HCT116 (cell line): ENCODE data around the gene GMDS. TPM values are rescaled to one million over a fixed set of nuclear protein-coding genes. Genes with fewer than 3 reads are reported as not detected.

ENCODE experiments used
- ATAC-seq: fragments of 200-7000 bp; cut with Tn5 transposase; 2 replicates; pipeline ENCODE4 v1.9.1; 2020; ENCODE audit warnings: mild to moderate bottlenecking, moderate library complexity
- BruUV-seq: library from RNA; stranded (reverse); fragments of 400-500 nt; replicated peaks from 2 replicates; lab custom pipeline; 2021; lab: Mats Ljungman, UMichigan
- CTCF ChIA-PET: fragments of 300-600 bp; sonication (Branson Sonifier 250); formaldehyde crosslinking; loops from one replicate; lab custom pipeline; 2021; ENCODE audit warnings: antibody characterized with exemption; lab: Charles Lee
- POLR2A ChIA-PET: fragments of 300-600, 350-600 bp; sonication (Branson Sonifier 250); formaldehyde crosslinking; loops from one replicate; lab custom pipeline; 2021; ENCODE audit warnings: antibody characterized with exemption; lab: Charles Lee
- RAD21 ChIA-PET, 2 experiments: fragments of 300-600 bp; sonication (Branson Sonifier 250); formaldehyde crosslinking; loops; one replicate each; lab custom pipeline; 2023; ENCODE audit warnings: low total read pairs in 2 of 2; ENCODE audit not compliant: uncharacterized antibody in 2 of 2, unreplicated experiment in 2 of 2, low non-redundant PET in 1 of 2; lab: Charles Lee
- DNase-seq: peaks from one replicate; pipeline ENCODE4 v3.0.0-alpha.2; 2010; ENCODE audit warnings: low read depth, low spot score
- H2AFZ ChIP-seq: fragments of 200-600 bp; shearing (Covaris generic), sonication (generic); 2 replicates; pipeline ENCODE4 v1.6.1; 2017; ENCODE audit warnings: low read depth, mixed run types, mixed read lengths, antibody characterized with exemption, low read length; ENCODE audit not compliant: poor library complexity, severe bottlenecking
- H3K27ac ChIP-seq: 2 replicates; pipeline ENCODE4 v1.5.1; 2012; ENCODE audit warnings: low read depth, low read length
- H3K27me3 ChIP-seq: fragments of 200-600 bp; sonication (generic); 2 replicates; pipeline ENCODE4 v1.6.1; 2016; ENCODE audit warnings: mixed run types, low read length, mixed read lengths; ENCODE audit not compliant: insufficient read depth
- H3K36me3 ChIP-seq, 2 experiments: fragments of 200-500 bp in 1 of 2; fragments of 200-600 bp in 1 of 2; sonication (Bioruptor generic) in 1 of 2; sonication (generic) in 1 of 2; 2 replicates each; pipeline versions ENCODE4 v1.5.1 to v1.6.1; 2014 to 2016; ENCODE audit warnings: low read length in 2 of 2, inconsistent platforms in 1 of 2, mixed read lengths in 1 of 2, mixed run types in 1 of 2; ENCODE audit not compliant: insufficient read depth in 2 of 2, control insufficient read depth in 1 of 2
- H3K4me1 ChIP-seq, 2 experiments: fragments of 200-600 bp in 1 of 2; sonication (generic) in 1 of 2; 2 replicates each; pipeline versions ENCODE4 v1.5.1 to v1.6.1; 2012 to 2017; ENCODE audit warnings: low read length in 2 of 2, inconsistent platforms in 1 of 2, mild to moderate bottlenecking in 1 of 2, mixed read lengths in 1 of 2, mixed run types in 1 of 2, moderate library complexity in 1 of 2; ENCODE audit not compliant: insufficient read depth in 2 of 2, control insufficient read depth in 1 of 2
- H3K4me2 ChIP-seq: fragments of 200-600 bp; sonication (generic); 2 replicates; pipeline ENCODE4 v1.6.1; 2017; ENCODE audit warnings: mixed run types, low read length, mixed read lengths
- H3K4me3 ChIP-seq, 2 experiments: fragments of 200-600 bp in 1 of 2; sonication (generic) in 1 of 2; replicated peaks in 1 of 2; 2 replicates each; pipeline ENCODE4 v1.5.1; 2011 to 2016; ENCODE audit warnings: low read length in 2 of 2, control low read depth in 1 of 2, low read depth in 1 of 2, mild to moderate bottlenecking in 1 of 2, mixed read lengths in 1 of 2, mixed run types in 1 of 2
- H3K79me2 ChIP-seq: fragments of 200-600 bp; sonication (generic); 2 replicates; pipeline ENCODE4 v1.6.1; 2017; ENCODE audit warnings: mild to moderate bottlenecking, mixed run types, low read length, moderate library complexity, mixed read lengths; ENCODE audit not compliant: insufficient read depth
- H3K9ac ChIP-seq: fragments of 200-600 bp; sonication (generic); 2 replicates; pipeline ENCODE4 v1.6.1; 2016; ENCODE audit warnings: low read length, mixed read lengths
- H3K9me2 ChIP-seq: fragments of 200-600 bp; sonication (generic), shearing (Covaris generic); 2 replicates; pipeline ENCODE4 v1.6.1; 2017; ENCODE audit warnings: mixed run types, mild to moderate bottlenecking, moderate library complexity; ENCODE audit not compliant: insufficient read depth
- H3K9me3 ChIP-seq, 2 experiments: fragments of 200-500 bp in 1 of 2; fragments of 200-600 bp in 1 of 2; sonication (Bioruptor generic) in 1 of 2; sonication (generic) in 1 of 2; 2 replicates each; pipeline ENCODE4 v1.6.1; 2014 to 2017; ENCODE audit warnings: low read length in 2 of 2, mixed read lengths in 2 of 2, inconsistent platforms in 1 of 2, low read depth in 1 of 2, mild to moderate bottlenecking in 1 of 2, mixed run types in 1 of 2, moderate library complexity in 1 of 2; ENCODE audit not compliant: control insufficient read depth in 1 of 2, insufficient read depth in 1 of 2
- H4K20me1 ChIP-seq: fragments of 200-600 bp; sonication (generic), shearing (Covaris generic); 2 replicates; pipeline ENCODE4 v1.6.1; 2017; ENCODE audit warnings: mixed run types, mild to moderate bottlenecking, moderate library complexity; ENCODE audit not compliant: insufficient read depth
- EGR1 ChIP-seq: IDR thresholded peaks from 2 replicates; pipeline ENCODE4 v1.6.1; 2012; ENCODE audit warnings: low read depth
- ELF1 ChIP-seq: IDR thresholded peaks from 2 replicates; pipeline ENCODE4 v1.6.1; 2012; ENCODE audit warnings: low read depth, borderline replicate concordance
- EZH2 ChIP-seq: fragments of 200-600 bp; sonication (generic); IDR thresholded peaks from 2 replicates; pipeline ENCODE4 v1.6.1; 2017; ENCODE audit warnings: antibody characterized with exemption, mixed run types
- FOSL1 ChIP-seq: IDR thresholded peaks from 2 replicates; pipeline ENCODE4 v1.6.1; 2012; ENCODE audit warnings: low read depth
- JUND ChIP-seq: IDR thresholded peaks from 2 replicates; pipeline ENCODE4 v1.6.1; 2012
- MAX ChIP-seq: IDR thresholded peaks from 2 replicates; pipeline ENCODE4 v1.6.1; 2012
- POLR2A ChIP-seq: IDR thresholded peaks from 2 replicates; pipeline ENCODE4 v1.7.0; 2011; ENCODE audit warnings: borderline replicate concordance; ENCODE audit not compliant: insufficient read depth, insufficient read length; ENCODE audit errors: extremely low read depth
- RAD21 ChIP-seq: IDR thresholded peaks from 2 replicates; pipeline ENCODE4 v1.6.1; 2012; ENCODE audit warnings: low read depth, mild to moderate bottlenecking
- SP1 ChIP-seq: IDR thresholded peaks from 2 replicates; pipeline ENCODE4 v1.6.1; 2012; ENCODE audit warnings: low read depth
- SRF ChIP-seq: IDR thresholded peaks from 2 replicates; pipeline ENCODE4 v1.6.1; 2012; ENCODE audit warnings: low read depth
- TCF7L2 ChIP-seq: IDR thresholded peaks from 2 replicates; pipeline ENCODE4 v1.7.0; 2011; ENCODE audit warnings: borderline replicate concordance, inconsistent platforms; ENCODE audit not compliant: insufficient read depth, insufficient read length; ENCODE audit errors: extremely low read depth
- ZNF274 ChIP-seq: fragments of 200-500 bp; sonication (Bioruptor generic); IDR thresholded peaks from 2 replicates; pipeline ENCODE4 v1.6.1; 2014; ENCODE audit warnings: mild to moderate bottlenecking, low read depth, low read length, inconsistent platforms
- intact Hi-C: fragments of 100-400 bp; cut with micrococcal nuclease; formaldehyde crosslinking; loops from 2 replicates; pipeline ENCODE4 v1.10.0; 2022
- total RNA-seq: library from RNA; stranded (reverse); gene quantifications from one replicate; pipeline ENCODE4 v1.2.1, GENCODE V29; 2021; ENCODE audit not compliant: unreplicated experiment
- TF ChIP-seq, protein P1 (sequence below): IDR thresholded peaks from 2 replicates; pipeline ENCODE4 v1.6.1; 2011; ENCODE audit warnings: mild to moderate bottlenecking, low read length, moderate library complexity; ENCODE audit not compliant: insufficient replicate concordance; ENCODE audit errors: extremely low read depth

GMDS gene
- total RNA-seq, 1 experiment from 2014 or later, result 34.4 TPM

- peak; percentile 84 for ATAC-seq
- Histone ChIP-seq H2AFZ (no peak overlapping the region), H3K79me2 (no peaks in the 10 kb centered on the region), H3K9me2 (no peaks in the 10 kb centered on the region), H3K36me3 (no peaks in the 10 kb centered on the region), H3K9ac (no peak overlapping the region), H3K27ac (peak overlapping the region; percentile 57), H3K27me3 (no peaks in the 10 kb centered on the region), H3K4me3 (no peak overlapping the region), H4K20me1 (no peaks in the 10 kb centered on the region), H3K4me1 (peaks cover 17 to 26% of the 10 kb centered on the region in 2 experiments; a peak in 3 of 4 replicates), H3K4me2 (peak overlapping the region; percentile 37), H3K9me3 (no peaks in the 10 kb centered on the region)
- POLR2A ChIA-PET, result no interaction called here
- peak; percentile 60 for DNase-seq
- RAD21 ChIA-PET, result no interaction called here
- CTCF ChIA-PET, result no interaction called here
- no TSS peak for BruUV-seq
- TF ChIP-seq POLR2A, result no peak
- no peak for TF ChIP-seq ZNF274
- TF ChIP-seq RAD21, result peak; percentile 27; the same call in 1 of the 2 replicates
- TF ChIP-seq MAX, result peak; percentile 92
- peak; percentile 69 for TF ChIP-seq JUND
- no peak for TF ChIP-seq EGR1
- no peak for TF ChIP-seq EZH2
- TF ChIP-seq FOSL1, result peak; percentile 71
- TF ChIP-seq TCF7L2, result no peak
- peak; percentile 45; the same call in 1 of the 2 replicates for TF ChIP-seq SP1
- TF ChIP-seq SRF, result no peak
- TF ChIP-seq, protein P1, sequence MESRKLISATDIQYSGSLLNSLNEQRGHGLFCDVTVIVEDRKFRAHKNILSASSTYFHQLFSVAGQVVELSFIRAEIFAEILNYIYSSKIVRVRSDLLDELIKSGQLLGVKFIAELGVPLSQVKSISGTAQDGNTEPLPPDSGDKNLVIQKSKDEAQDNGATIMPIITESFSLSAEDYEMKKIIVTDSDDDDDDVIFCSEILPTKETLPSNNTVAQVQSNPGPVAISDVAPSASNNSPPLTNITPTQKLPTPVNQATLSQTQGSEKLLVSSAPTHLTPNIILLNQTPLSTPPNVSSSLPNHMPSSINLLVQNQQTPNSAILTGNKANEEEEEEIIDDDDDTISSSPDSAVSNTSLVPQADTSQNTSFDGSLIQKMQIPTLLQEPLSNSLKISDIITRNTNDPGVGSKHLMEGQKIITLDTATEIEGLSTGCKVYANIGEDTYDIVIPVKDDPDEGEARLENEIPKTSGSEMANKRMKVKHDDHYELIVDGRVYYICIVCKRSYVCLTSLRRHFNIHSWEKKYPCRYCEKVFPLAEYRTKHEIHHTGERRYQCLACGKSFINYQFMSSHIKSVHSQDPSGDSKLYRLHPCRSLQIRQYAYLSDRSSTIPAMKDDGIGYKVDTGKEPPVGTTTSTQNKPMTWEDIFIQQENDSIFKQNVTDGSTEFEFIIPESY, result no peak
- no peak for TF ChIP-seq ELF1
- intact Hi-C loops, result no loop called here
These were observed 464.1 kb downstream of the GMDS start for GRCh38 chr6:1781152-1781816.
